ENCODE measurements around the gene C5AR2. TPM values are rescaled to one million over a fixed set of nuclear protein-coding genes. Genes with fewer than 3 reads are reported as not detected.
"Not testable (repeated sequence)": the region's sequence is repeated elsewhere in the genome, so short reads cannot be mapped to it uniquely, and the experiment has no call there.

The C5AR2 gene
- 1 to 10 TPM in 1 of 2 donors, under 1 TPM in 1; 0.70 to 1.4 TPM for total RNA-seq
- 0.75 to 1.7 reads per million in 2 donors for total RNA-seq

GRCh38 chr19:47331931-47332547, at the start of gene C5AR2:
C5AR2 (plus strand) TSS chr19:47332175; CDS start chr19:47340800, 8,625 bp downstream.
- Mint-ChIP-seq H3K27ac (no peak within 1 kb of the TSS), H3K27me3 (peaks cover 13% of the 10 kb centered on the region), H3K4me3 (no peak within 1 kb of the TSS), H3K4me1 (peaks cover 10% of the 10 kb centered on the region), H3K36me3 (ENCODE audit: low read depth) (no peaks in the 10 kb centered on the region)
- no peaks in the 10 kb centered on the region for H3K9me3 ChIP-seq (ENCODE audit: control insufficient read depth, low read length, poor library complexity, severe bottlenecking)
- DNase-seq: no peak
- ATAC-seq: no peak

GRCh38 chr19:47283405-47284059, 48.4 kb upstream of the C5AR2 start:
- Mint-ChIP-seq H3K27ac (no peak overlapping the region), H3K4me3 (no peak overlapping the region), H3K27me3 (no peaks in the 10 kb centered on the region), H3K36me3 (ENCODE audit: low read depth) (no peaks in the 10 kb centered on the region), H3K4me1 (peaks cover 14% of the 10 kb centered on the region)
- ATAC-seq (no peak), DNase-seq (no peak)
- no peaks in the 10 kb centered on the region for H3K9me3 ChIP-seq (ENCODE audit: control insufficient read depth, low read length, poor library complexity, severe bottlenecking)

- ATAC-seq (no peak), DNase-seq (peak in 1 of 3 donors; percentile 47)
- no peaks in the 10 kb centered on the region for H3K36me3 Mint-ChIP-seq (ENCODE audit: low read depth)
- H3K9me3 ChIP-seq (ENCODE audit: control insufficient read depth, low read length, poor library complexity, severe bottlenecking): no peaks in the 10 kb centered on the region
- H3K4me1 Mint-ChIP-seq: peaks cover 16% of the 10 kb centered on the region
- no peak overlapping the region for H3K27ac Mint-ChIP-seq
- no peaks in the 10 kb centered on the region for H3K27me3 Mint-ChIP-seq
- H3K4me3 Mint-ChIP-seq: no peak overlapping the region
Observed at GRCh38 chr19:47284324-47284899, 47.6 kb upstream of the C5AR2 start.

- ATAC-seq: peak; percentile 92
- Mint-ChIP-seq H3K4me3 (no peak overlapping the region), H3K36me3 (ENCODE audit: low read depth) (no peaks in the 10 kb centered on the region), H3K4me1 (peaks cover 7% of the 10 kb centered on the region), H3K27me3 (no peaks in the 10 kb centered on the region), H3K27ac (no peak overlapping the region)
- peak; percentile 43 to 71 (median 47) for DNase-seq
- no peaks in the 10 kb centered on the region for H3K9me3 ChIP-seq (ENCODE audit: control insufficient read depth, low read length, poor library complexity, severe bottlenecking)
Observed at GRCh38 chr19:47296036-47296435, 35.9 kb upstream of the C5AR2 start.

- DNase-seq; H3K27ac Mint-ChIP-seq; H3K36me3 Mint-ChIP-seq (ENCODE audit: low read depth); H3K4me1 Mint-ChIP-seq; H3K4me3 Mint-ChIP-seq; ATAC-seq; H3K9me3 ChIP-seq (ENCODE audit: control insufficient read depth, low read length, poor library complexity, severe bottlenecking); H3K27me3 Mint-ChIP-seq: not testable (repeated sequence)
Observed at GRCh38 chr19:47300867-47301266, 31.1 kb upstream of the C5AR2 start.

- no peak for ATAC-seq
Observed at GRCh38 chr19:47302249-47302648, 29.7 kb upstream of the C5AR2 start.

GRCh38 chr19:47303966-47304365, 28.0 kb upstream of the C5AR2 start:
- peak overlapping the region; percentile 41 for H3K4me3 Mint-ChIP-seq
- H3K36me3 Mint-ChIP-seq (ENCODE audit: low read depth): peaks cover 2% of the 10 kb centered on the region
- H3K27ac Mint-ChIP-seq: no peak overlapping the region
- no peak for ATAC-seq
- DNase-seq: no peak
- peaks cover 3% of the 10 kb centered on the region for H3K4me1 Mint-ChIP-seq
- H3K27me3 Mint-ChIP-seq: peaks cover 14% of the 10 kb centered on the region
- no peaks in the 10 kb centered on the region for H3K9me3 ChIP-seq (ENCODE audit: control insufficient read depth, low read length, poor library complexity, severe bottlenecking)

More at GRCh38 chr19:47302249-47302648, 29.7 kb upstream of the C5AR2 start:
- Mint-ChIP-seq H3K27ac (no peak overlapping the region), H3K4me1 (peaks cover 3% of the 10 kb centered on the region), H3K4me3 (no peak overlapping the region), H3K36me3 (ENCODE audit: low read depth) (peaks cover 2% of the 10 kb centered on the region), H3K27me3 (peaks cover 14% of the 10 kb centered on the region)
- DNase-seq: no peak
- no peaks in the 10 kb centered on the region for H3K9me3 ChIP-seq (ENCODE audit: control insufficient read depth, low read length, poor library complexity, severe bottlenecking)

GRCh38 chr19:47305309-47305751, 26.6 kb upstream of the C5AR2 start:
- DNase-seq: peak; percentile 41 to 53 (median 52)
- ATAC-seq: peak; percentile 45
- Mint-ChIP-seq H3K27me3 (peaks cover 22% of the 10 kb centered on the region), H3K4me3 (peak overlapping the region; percentile 19), H3K4me1 (peaks cover 1% of the 10 kb centered on the region), H3K27ac (no peak overlapping the region), H3K36me3 (ENCODE audit: low read depth) (peaks cover 2% of the 10 kb centered on the region)
- no peaks in the 10 kb centered on the region for H3K9me3 ChIP-seq (ENCODE audit: control insufficient read depth, low read length, poor library complexity, severe bottlenecking)

GRCh38 chr19:47306303-47306702, 25.7 kb upstream of the C5AR2 start:
- H3K4me3 Mint-ChIP-seq: no peak overlapping the region
- H3K36me3 Mint-ChIP-seq (ENCODE audit: low read depth): peaks cover 2% of the 10 kb centered on the region
- ATAC-seq (no peak), DNase-seq (no peak)
- H3K27me3 Mint-ChIP-seq: peaks cover 27% of the 10 kb centered on the region
- H3K4me1 Mint-ChIP-seq: no peaks in the 10 kb centered on the region
- no peak overlapping the region for H3K27ac Mint-ChIP-seq
- H3K9me3 ChIP-seq (ENCODE audit: control insufficient read depth, low read length, poor library complexity, severe bottlenecking): no peaks in the 10 kb centered on the region

- H3K4me1 Mint-ChIP-seq: no peaks in the 10 kb centered on the region
- no peak for ATAC-seq
- no peak for DNase-seq
- no peak overlapping the region for H3K27ac Mint-ChIP-seq
- H3K9me3 ChIP-seq (ENCODE audit: control insufficient read depth, low read length, poor library complexity, severe bottlenecking): no peaks in the 10 kb centered on the region
- peaks cover 35% of the 10 kb centered on the region for H3K27me3 Mint-ChIP-seq
- H3K4me3 Mint-ChIP-seq: no peak overlapping the region
- H3K36me3 Mint-ChIP-seq (ENCODE audit: low read depth): peaks cover 2% of the 10 kb centered on the region
Observed at GRCh38 chr19:47309038-47309437, 22.9 kb upstream of the C5AR2 start.

GRCh38 chr19:47309608-47310007, 22.4 kb upstream of the C5AR2 start, which contains the start of gene C5AR1:
C5AR1 (plus strand) TSS chr19:47309861; CDS start chr19:47309896, 35 bp downstream.
- ATAC-seq: peak; percentile 20
- H3K4me1 Mint-ChIP-seq: no peaks in the 10 kb centered on the region
- no peak for DNase-seq
- peaks cover 35% of the 10 kb centered on the region for H3K27me3 Mint-ChIP-seq
- peak within 1 kb of the TSS; percentile 77 for H3K27ac Mint-ChIP-seq
- H3K36me3 Mint-ChIP-seq (ENCODE audit: low read depth): peaks cover 2% of the 10 kb centered on the region
- H3K4me3 Mint-ChIP-seq: no peak within 1 kb of the TSS
- no peaks in the 10 kb centered on the region for H3K9me3 ChIP-seq (ENCODE audit: control insufficient read depth, low read length, poor library complexity, severe bottlenecking)

GRCh38 chr19:47310323-47310722, 21.7 kb upstream of the C5AR2 start:
- no peak overlapping the region for H3K27ac Mint-ChIP-seq
- no peak for DNase-seq
- ATAC-seq: no peak
- peaks cover 2% of the 10 kb centered on the region for H3K36me3 Mint-ChIP-seq (ENCODE audit: low read depth)
- no peaks in the 10 kb centered on the region for H3K4me1 Mint-ChIP-seq
- H3K9me3 ChIP-seq (ENCODE audit: control insufficient read depth, low read length, poor library complexity, severe bottlenecking): no peaks in the 10 kb centered on the region
- H3K27me3 Mint-ChIP-seq: peaks cover 35% of the 10 kb centered on the region
- no peak overlapping the region for H3K4me3 Mint-ChIP-seq

GRCh38 chr19:47310819-47311218, 21.2 kb upstream of the C5AR2 start:
- H3K4me1 Mint-ChIP-seq: peaks cover 2% of the 10 kb centered on the region
- ATAC-seq (no peak), DNase-seq (no peak)
- H3K36me3 Mint-ChIP-seq (ENCODE audit: low read depth): peaks cover 2% of the 10 kb centered on the region
- no peaks in the 10 kb centered on the region for H3K9me3 ChIP-seq (ENCODE audit: control insufficient read depth, low read length, poor library complexity, severe bottlenecking)
- H3K4me3 Mint-ChIP-seq: no peak overlapping the region
- H3K27me3 Mint-ChIP-seq: peaks cover 34% of the 10 kb centered on the region
- H3K27ac Mint-ChIP-seq: peak overlapping the region; percentile 77
